K562 (cell line): ENCODE measurements around the gene SAP30BP. TPM values are rescaled to one million over a fixed set of nuclear protein-coding genes. Genes with fewer than 3 reads are reported as not detected.

ENCODE experiments used
- CAMTA2 ChIP-seq: fragments of 250-450 bp; sonication (Bioruptor Pico); conservative IDR thresholded peaks from 2 replicates; pipeline ENCODE4 v1.5.1; 2022
- GATAD2A ChIP-seq: fragments of 450-650 bp; IDR thresholded peaks from 2 replicates; pipeline ENCODE4 v1.6.1; 2017
- GTF2A2 ChIP-seq: IDR thresholded peaks from 2 replicates; pipeline ENCODE4 v1.6.1; 2016; ENCODE audit warnings: mild to moderate bottlenecking, missing genetic modification characterization, missing compliant biosample characterization
- ILK ChIP-seq: fragments of 450-650 bp; IDR thresholded peaks from 2 replicates; pipeline ENCODE4 v1.6.1; 2016; ENCODE audit warnings: missing genetic modification characterization, low read depth, mild to moderate bottlenecking, missing compliant biosample characterization, moderate library complexity, borderline replicate concordance
- LARP7 ChIP-seq: fragments of 450-650 bp; IDR thresholded peaks from 2 replicates; pipeline ENCODE4 v1.6.1; 2016
- PYGO2 ChIP-seq: fragments of 450-650 bp; IDR thresholded peaks from 2 replicates; pipeline ENCODE4 v1.6.1; 2016; ENCODE audit warnings: mild to moderate bottlenecking, missing genetic modification characterization, moderate library complexity, missing compliant biosample characterization
- SFPQ ChIP-seq: fragments of 200-400 bp; formaldehyde crosslinking; IDR thresholded peaks from 2 replicates; pipeline ENCODE4 v1.6.1; 2017; ENCODE audit warnings: mild to moderate bottlenecking, low read depth, low read length, moderate library complexity
- ZNF253 ChIP-seq: fragments of 250-450 bp; sonication (Bioruptor Pico); conservative IDR thresholded peaks from 2 replicates; pipeline ENCODE4 v1.6.1; 2021; ENCODE audit warnings: mild to moderate bottlenecking
- ZNF274 ChIP-seq: IDR thresholded peaks from 2 replicates; pipeline ENCODE4 v1.6.1; 2011; ENCODE audit warnings: low read depth, mild to moderate bottlenecking, low read length, moderate library complexity, borderline replicate concordance
- ZNF592 ChIP-seq: fragments of 450-650 bp; IDR thresholded peaks from 2 replicates; pipeline ENCODE4 v1.6.1; 2017; ENCODE audit warnings: antibody characterized with exemption, mild to moderate bottlenecking
- polyA plus RNA-seq, 8 experiments: library from polyadenylated mRNA; depleted of rRNA in 4 of 8; stranded (reverse) in 5 of 8; unstranded in 3 of 8; fragments of >200 nt; fragmentation: Nextera tagmentation in 2 of 8; fragmentation: Illumina TruSeq in 1 of 8; extraction: Ambion mirVana in 2 of 8; extraction: Trizol in 1 of 8; gene quantifications; 2 replicates each; pipeline versions ENCODE4 v1.2.1 to v1.2.3, GENCODE V29; 2011 to 2014; ENCODE audit warnings: inconsistent platforms in 1 of 8, missing spikeins in 1 of 8
- total RNA-seq, 7 experiments: library from RNA; depleted of rRNA in 6 of 7; stranded (reverse); fragments of >200 nt in 6 of 7; fragmentation: Illumina TruSeq in 2 of 7; extraction: Trizol in 2 of 7; gene quantifications; 2 replicates each; pipeline versions ENCODE4 v1.2.1 to v1.2.3, GENCODE V29; 2011 to 2021; ENCODE audit warnings: low replicate concordance in 1 of 7
- TF ChIP-seq, protein P1 (sequence below): fragments of 250-450 bp; sonication (Bioruptor Pico); IDR thresholded peaks from 2 replicates; pipeline ENCODE4 v1.8.0; 2021; ENCODE audit warnings: moderate library complexity, mild to moderate bottlenecking, inconsistent platforms
- TF ChIP-seq, protein P2 (sequence below): fragments of 250-450 bp; sonication (Bioruptor Pico); IDR thresholded peaks from 2 replicates; pipeline ENCODE4 v1.5.0; 2020; ENCODE audit warnings: mild to moderate bottlenecking, borderline replicate concordance
- TF ChIP-seq, protein P3 (sequence below): fragments of 250-450 bp; sonication (Bioruptor Pico); IDR thresholded peaks from 2 replicates; pipeline ENCODE4 v1.9.0; 2021; ENCODE audit warnings: mild to moderate bottlenecking, inconsistent platforms

Gene SAP30BP
- total and polyA plus RNA-seq, 9 of the 15 experiments (the other 6 are each of a cell fraction or from before 2014, with no cell fraction given): 45.3 to 154 (median 71.7) TPM

DNA sequence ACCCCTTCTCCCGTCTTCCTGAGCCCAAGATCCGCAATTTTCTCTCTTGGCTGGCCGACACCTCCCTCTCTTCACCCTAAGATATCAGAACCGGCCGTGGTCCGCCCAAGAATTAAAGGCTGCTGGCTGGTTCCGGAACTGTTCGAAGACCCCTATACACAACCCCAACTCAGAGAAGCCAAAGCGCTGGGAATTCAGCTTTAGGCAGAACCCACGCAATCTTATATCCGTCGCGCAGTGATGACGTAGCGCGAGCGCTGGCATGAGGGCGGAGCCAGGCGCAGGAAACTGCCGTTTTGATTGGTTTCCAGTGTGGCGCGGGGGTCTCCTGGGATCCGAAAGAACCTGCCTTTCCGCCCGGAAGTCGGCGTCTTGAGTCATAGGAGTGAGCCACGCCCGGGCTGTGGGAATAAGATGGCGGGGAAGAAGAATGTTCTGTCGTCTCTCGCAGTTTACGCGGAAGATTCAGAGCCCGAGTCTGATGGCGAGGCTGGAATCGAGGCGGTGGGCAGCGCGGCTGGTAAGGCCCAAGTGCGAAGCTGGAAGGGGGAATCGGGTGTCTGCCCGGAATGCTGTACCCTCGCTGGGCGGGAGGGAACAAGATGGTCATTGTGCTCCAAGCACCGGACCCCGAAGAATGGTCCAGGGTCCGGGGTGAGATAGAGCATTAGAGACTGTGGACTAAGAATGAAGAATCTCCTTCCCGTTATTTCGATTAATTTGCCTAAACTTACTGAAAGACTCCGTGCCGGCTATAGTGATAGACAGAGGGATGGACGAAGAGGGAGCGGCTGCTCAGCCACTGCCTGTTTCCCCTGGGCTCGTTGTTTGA, at the start of gene SAP30BP, which contains the start of gene RECQL5 (continued):
- TF ChIP-seq, protein P1, sequence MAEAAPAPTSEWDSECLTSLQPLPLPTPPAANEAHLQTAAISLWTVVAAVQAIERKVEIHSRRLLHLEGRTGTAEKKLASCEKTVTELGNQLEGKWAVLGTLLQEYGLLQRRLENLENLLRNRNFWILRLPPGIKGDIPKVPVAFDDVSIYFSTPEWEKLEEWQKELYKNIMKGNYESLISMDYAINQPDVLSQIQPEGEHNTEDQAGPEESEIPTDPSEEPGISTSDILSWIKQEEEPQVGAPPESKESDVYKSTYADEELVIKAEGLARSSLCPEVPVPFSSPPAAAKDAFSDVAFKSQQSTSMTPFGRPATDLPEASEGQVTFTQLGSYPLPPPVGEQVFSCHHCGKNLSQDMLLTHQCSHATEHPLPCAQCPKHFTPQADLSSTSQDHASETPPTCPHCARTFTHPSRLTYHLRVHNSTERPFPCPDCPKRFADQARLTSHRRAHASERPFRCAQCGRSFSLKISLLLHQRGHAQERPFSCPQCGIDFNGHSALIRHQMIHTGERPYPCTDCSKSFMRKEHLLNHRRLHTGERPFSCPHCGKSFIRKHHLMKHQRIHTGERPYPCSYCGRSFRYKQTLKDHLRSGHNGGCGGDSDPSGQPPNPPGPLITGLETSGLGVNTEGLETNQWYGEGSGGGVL (CRISPR knock-in tag): no peak
- TF ChIP-seq CAMTA2 (CRISPR knock-in tag) (no peak), GATAD2A (no peak), PYGO2 (no peak), ZNF253 (CRISPR knock-in tag) (no peak), ZNF592 (no peak), ILK (tag) (no peak), ZNF274 (no peak), SFPQ (no peak), LARP7 (no peak), GTF2A2 (tag) (no peak)
- TF ChIP-seq, protein P2, sequence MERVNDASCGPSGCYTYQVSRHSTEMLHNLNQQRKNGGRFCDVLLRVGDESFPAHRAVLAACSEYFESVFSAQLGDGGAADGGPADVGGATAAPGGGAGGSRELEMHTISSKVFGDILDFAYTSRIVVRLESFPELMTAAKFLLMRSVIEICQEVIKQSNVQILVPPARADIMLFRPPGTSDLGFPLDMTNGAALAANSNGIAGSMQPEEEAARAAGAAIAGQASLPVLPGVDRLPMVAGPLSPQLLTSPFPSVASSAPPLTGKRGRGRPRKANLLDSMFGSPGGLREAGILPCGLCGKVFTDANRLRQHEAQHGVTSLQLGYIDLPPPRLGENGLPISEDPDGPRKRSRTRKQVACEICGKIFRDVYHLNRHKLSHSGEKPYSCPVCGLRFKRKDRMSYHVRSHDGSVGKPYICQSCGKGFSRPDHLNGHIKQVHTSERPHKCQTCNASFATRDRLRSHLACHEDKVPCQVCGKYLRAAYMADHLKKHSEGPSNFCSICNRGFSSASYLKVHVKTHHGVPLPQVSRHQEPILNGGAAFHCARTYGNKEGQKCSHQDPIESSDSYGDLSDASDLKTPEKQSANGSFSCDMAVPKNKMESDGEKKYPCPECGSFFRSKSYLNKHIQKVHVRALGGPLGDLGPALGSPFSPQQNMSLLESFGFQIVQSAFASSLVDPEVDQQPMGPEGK: no peak
- TF ChIP-seq, protein P3, sequence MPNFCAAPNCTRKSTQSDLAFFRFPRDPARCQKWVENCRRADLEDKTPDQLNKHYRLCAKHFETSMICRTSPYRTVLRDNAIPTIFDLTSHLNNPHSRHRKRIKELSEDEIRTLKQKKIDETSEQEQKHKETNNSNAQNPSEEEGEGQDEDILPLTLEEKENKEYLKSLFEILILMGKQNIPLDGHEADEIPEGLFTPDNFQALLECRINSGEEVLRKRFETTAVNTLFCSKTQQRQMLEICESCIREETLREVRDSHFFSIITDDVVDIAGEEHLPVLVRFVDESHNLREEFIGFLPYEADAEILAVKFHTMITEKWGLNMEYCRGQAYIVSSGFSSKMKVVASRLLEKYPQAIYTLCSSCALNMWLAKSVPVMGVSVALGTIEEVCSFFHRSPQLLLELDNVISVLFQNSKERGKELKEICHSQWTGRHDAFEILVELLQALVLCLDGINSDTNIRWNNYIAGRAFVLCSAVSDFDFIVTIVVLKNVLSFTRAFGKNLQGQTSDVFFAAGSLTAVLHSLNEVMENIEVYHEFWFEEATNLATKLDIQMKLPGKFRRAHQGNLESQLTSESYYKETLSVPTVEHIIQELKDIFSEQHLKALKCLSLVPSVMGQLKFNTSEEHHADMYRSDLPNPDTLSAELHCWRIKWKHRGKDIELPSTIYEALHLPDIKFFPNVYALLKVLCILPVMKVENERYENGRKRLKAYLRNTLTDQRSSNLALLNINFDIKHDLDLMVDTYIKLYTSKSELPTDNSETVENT (CRISPR knock-in tag): no peak
